Endothelial cell (in vitro differentiated cells): ENCODE results near the gene NNT. TPM values are rescaled to one million over a fixed set of nuclear protein-coding genes. Genes with fewer than 3 reads are reported as not detected.
A peak's percentile ranks its signal among the peaks of the same experiment; 100 is the strongest.
"Not testable (repeated sequence)": the region's sequence is repeated elsewhere in the genome, so short reads cannot be mapped to it uniquely, and the experiment has no call there.

Experiments used
- DNase-seq: peaks from one replicate; pipeline ENCODE4 v3.0.0; 2021; ENCODE audit warnings: low spot score
- H3K27ac Mint-ChIP-seq: one replicate; pipeline ENCODE4 v1.8.0; 2021; ENCODE audit warnings: mixed read lengths, inconsistent platforms; ENCODE audit not compliant: unreplicated experiment
- H3K27me3 Mint-ChIP-seq: one replicate; pipeline ENCODE4 v1.8.0; 2021; ENCODE audit warnings: mild to moderate bottlenecking, moderate library complexity, mixed read lengths, inconsistent platforms; ENCODE audit not compliant: unreplicated experiment
- H3K36me3 Mint-ChIP-seq: one replicate; pipeline ENCODE4 v1.8.0; 2021; ENCODE audit warnings: mild to moderate bottlenecking, low read depth, mixed read lengths, inconsistent platforms; ENCODE audit not compliant: unreplicated experiment
- H3K4me1 Mint-ChIP-seq: one replicate; pipeline ENCODE4 v1.8.0; 2021; ENCODE audit warnings: mild to moderate bottlenecking, mixed read lengths, inconsistent platforms; ENCODE audit not compliant: unreplicated experiment
- H3K4me3 Mint-ChIP-seq: one replicate; pipeline ENCODE4 v1.8.0; 2021; ENCODE audit warnings: mild to moderate bottlenecking, mixed read lengths, inconsistent platforms; ENCODE audit not compliant: unreplicated experiment
- H3K9me3 Mint-ChIP-seq: one replicate; pipeline ENCODE4 v1.8.0; 2021; ENCODE audit warnings: mixed read lengths, inconsistent platforms; ENCODE audit not compliant: unreplicated experiment
- CTCF ChIP-seq: fragments of 200-600 bp; sonication (generic); IDR thresholded peaks from one replicate; pipeline ENCODE4 v1.5.0; 2021; ENCODE audit warnings: antibody characterized with exemption; ENCODE audit not compliant: unreplicated experiment
- total RNA-seq: library from RNA; stranded (reverse); fragmentation: NEBNext Ultra II Directional; extraction: Animal tissue kit (Norgen Biotek cat#: 25700); gene quantifications from one replicate; pipeline ENCODE4 v1.2.1, GENCODE V29; 2021; ENCODE audit not compliant: unreplicated experiment

Gene NNT
- total RNA-seq, 1 donor from 2014 or later, result 21.7 TPM

DNA sequence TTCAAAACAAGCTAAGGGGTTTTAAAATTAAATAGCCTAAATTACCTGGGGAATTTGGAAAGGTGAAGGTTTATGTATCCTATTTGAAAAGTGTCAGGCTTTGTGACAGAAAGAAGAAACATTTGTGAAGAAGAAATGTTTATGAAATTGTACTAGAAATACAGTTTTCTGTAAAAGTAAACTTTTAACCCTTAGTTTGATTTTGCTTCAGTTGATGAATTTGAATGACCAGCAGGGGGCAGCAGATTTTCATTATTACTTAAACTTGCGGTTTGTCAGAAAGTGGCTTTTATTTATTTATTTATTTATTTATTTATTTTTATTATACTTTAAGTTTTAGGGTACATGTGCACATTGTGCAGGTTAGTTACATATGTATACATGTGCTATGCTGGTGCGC, 58.1 kb downstream of the NNT start:
- H3K9me3 Mint-ChIP-seq, result no peaks in the 10 kb centered on the region
- no peaks in the 10 kb centered on the region for H3K36me3 Mint-ChIP-seq
- no peak overlapping the region for H3K27ac Mint-ChIP-seq
- H3K27me3 Mint-ChIP-seq, result no peaks in the 10 kb centered on the region
- TF ChIP-seq CTCF, result peak; percentile 83
- H3K4me3 Mint-ChIP-seq, result no peak overlapping the region
- peak; percentile 30 for DNase-seq
- H3K4me1 Mint-ChIP-seq, result no peaks in the 10 kb centered on the region

GRCh38 chr5:43663916-43664315, 60.9 kb downstream of the NNT start:
- no peak overlapping the region for H3K4me3 Mint-ChIP-seq
- no peak overlapping the region for H3K27ac Mint-ChIP-seq
- H3K36me3 Mint-ChIP-seq, result no peaks in the 10 kb centered on the region
- no peak for TF ChIP-seq CTCF
- H3K4me1 Mint-ChIP-seq, result no peaks in the 10 kb centered on the region
- peaks cover 2% of the 10 kb centered on the region for H3K27me3 Mint-ChIP-seq
- H3K9me3 Mint-ChIP-seq, result no peaks in the 10 kb centered on the region
- no peak for DNase-seq

DNA sequence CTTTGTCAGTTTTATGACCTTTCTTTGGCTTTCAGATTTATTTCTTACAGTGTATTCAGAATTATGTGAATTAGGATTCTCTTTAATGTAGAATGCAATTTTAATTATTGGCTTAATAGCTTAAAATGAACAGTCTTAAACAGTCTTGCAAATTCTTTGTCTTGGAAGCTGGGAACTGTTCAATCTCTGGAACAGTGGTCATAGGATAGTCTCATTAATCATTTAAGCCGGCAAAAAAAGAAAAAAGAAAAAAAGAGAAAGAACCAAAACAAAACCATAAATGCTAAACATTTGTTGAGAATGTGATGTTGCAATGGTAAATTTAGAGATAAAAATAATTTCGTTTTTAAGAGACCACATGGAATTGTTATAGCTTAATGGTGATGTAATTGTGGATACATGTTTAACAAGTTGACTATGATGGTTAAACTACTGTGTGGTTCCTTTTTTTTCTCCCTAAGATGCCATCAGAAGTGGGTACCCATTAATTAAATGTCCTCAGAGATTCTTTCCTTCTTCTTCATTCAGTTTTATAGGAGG, 61.6 kb downstream of the NNT start:
- TF ChIP-seq CTCF, result no peak
- peaks cover 2% of the 10 kb centered on the region for H3K27me3 Mint-ChIP-seq
- no peaks in the 10 kb centered on the region for H3K9me3 Mint-ChIP-seq
- H3K4me3 Mint-ChIP-seq, result no peak overlapping the region
- DNase-seq, result no peak
- H3K4me1 Mint-ChIP-seq, result no peaks in the 10 kb centered on the region
- no peaks in the 10 kb centered on the region for H3K36me3 Mint-ChIP-seq
- no peak overlapping the region for H3K27ac Mint-ChIP-seq

DNA sequence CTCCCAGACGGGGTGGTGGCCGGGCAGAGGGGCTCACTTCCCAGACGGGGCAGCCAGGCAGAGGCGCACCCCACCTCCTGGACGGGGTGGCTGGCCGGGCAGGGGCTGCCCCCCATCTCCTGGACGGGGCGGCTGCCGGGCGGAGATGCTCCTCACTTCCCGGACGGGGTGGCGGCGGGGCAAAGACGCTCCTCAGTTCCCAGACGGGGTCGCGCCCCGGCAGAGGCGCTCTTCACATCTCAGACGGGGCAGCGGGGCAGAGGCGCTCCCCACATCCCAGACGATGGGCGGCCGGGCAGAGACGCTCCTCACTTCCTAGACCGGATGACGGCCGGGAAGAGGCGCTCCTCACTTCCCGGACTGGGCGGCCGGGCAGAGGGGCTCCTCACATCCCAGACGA, 62.8 kb downstream of the NNT start:
- not testable (repeated sequence) for DNase-seq, H3K4me3 Mint-ChIP-seq, H3K27me3 Mint-ChIP-seq, H3K9me3 Mint-ChIP-seq, H3K36me3 Mint-ChIP-seq, H3K4me1 Mint-ChIP-seq, H3K27ac Mint-ChIP-seq

DNA sequence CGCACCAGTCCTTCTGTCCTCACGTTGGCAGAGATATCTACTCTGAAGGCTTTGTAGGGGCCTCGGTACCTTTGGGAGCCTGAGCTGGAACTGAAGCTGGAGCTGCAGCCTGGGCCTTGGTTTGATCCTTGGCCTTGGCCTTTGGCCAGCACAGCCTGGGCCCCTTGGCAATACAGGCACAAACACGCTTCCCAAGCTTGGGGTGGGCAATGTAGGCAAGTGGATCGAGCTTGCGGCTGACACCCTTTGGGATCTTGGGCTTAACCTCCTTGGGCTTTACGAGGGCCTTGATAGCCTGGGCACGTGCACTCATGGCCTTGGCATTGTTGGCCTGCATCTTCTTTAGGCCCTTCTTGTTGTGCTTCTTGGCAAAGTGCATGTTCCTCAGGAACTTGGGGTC, 63.7 kb downstream of the NNT start:
- H3K4me3 Mint-ChIP-seq, DNase-seq, H3K9me3 Mint-ChIP-seq, H3K36me3 Mint-ChIP-seq, H3K27ac Mint-ChIP-seq, H3K4me1 Mint-ChIP-seq, H3K27me3 Mint-ChIP-seq: not testable (repeated sequence)

GRCh38 chr5:43667379-43667778, 64.4 kb downstream of the NNT start:
- H3K36me3 Mint-ChIP-seq, H3K27me3 Mint-ChIP-seq, H3K4me3 Mint-ChIP-seq, H3K4me1 Mint-ChIP-seq, DNase-seq, H3K27ac Mint-ChIP-seq, H3K9me3 Mint-ChIP-seq: not testable (repeated sequence)
